NCI-H1694 treated with DMSO at 0.1 percent for 48 hours (cell line): Measurements from ENCODE around the gene LRP1.
A peak's percentile ranks its signal among the peaks of the same experiment; 100 is the strongest.
"Not testable (repeated sequence)": the region's sequence is repeated elsewhere in the genome, so short reads cannot be mapped to it uniquely, and the experiment has no call there.

Experiments used
- DNase-seq: peaks from one replicate; lab custom pipeline; 2025; lab: John Stamatoyannopoulos, UW

The LRP1 gene

DNA sequence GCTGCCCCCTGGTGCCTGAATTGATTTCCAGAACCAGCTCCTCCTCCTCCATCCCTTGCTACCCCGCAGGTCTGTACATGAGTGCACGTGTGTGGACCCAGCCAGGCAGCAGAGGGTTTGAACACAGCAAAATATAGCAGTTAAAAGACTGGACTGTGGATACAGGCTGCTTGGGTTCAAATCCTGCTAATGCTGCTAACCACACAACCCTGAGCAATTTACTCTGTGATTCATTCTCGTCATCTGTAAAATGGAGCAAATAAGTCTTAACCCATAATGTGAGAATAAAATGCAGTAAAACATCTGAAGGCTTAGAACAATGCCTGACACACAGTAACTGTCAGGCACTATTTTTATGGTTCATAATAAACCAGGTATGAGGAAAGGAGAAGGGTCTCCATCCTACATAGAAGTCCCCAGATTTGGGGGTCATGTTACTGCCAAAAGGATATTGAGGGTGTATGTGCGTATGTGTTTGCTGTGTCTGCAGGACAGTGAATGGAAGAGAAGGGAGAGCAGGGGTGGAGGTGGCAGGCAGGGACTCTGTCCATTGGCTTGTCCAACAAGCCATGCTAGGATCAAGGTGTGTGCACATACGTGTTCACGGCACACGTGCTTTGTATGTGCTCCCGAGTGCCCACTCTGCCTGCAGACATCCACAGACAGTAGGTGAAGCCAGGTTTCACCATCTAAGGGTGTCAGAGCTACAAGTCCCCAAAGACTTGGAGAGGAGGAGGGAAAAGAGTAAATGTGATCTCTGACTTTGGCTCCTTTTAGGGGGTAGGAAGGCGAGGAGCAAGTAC, 15.6 kb upstream of the LRP1 start:
- DNase-seq = no peak

DNA sequence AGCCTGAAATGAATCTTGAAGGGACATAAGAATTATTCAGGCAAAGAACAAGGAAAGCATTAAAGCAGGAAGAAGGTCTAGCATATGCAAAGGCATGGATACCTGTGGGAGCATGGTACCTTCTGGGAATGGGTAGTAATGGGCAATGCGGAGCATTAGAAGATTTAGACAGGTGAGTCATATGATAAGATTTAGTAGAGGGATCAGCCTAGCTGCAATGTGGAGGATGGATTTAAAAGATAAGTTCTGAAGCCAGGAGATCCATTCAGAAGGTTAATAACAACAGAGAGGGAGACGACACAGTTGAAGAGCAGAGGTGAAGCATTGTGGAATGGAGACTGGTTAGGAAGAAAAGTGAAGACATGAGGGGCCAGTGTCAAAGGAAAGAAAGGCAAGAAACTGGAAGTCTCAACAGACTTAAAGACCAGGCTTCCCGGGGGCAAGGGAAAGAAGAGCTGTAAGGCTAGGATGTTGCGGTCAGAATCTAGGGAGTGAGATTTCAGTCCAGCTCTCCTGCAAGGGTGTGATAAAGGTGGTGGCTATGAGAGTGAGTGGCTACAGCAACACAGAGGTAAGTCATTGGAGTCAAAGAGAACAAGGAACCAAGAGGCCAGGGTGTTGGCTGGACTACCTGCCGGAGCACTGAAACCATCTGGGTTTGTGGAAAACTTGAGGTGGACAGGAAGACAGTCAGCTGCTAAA, 11.6 kb upstream of the LRP1 start:
- DNase-seq = no peak

DNA sequence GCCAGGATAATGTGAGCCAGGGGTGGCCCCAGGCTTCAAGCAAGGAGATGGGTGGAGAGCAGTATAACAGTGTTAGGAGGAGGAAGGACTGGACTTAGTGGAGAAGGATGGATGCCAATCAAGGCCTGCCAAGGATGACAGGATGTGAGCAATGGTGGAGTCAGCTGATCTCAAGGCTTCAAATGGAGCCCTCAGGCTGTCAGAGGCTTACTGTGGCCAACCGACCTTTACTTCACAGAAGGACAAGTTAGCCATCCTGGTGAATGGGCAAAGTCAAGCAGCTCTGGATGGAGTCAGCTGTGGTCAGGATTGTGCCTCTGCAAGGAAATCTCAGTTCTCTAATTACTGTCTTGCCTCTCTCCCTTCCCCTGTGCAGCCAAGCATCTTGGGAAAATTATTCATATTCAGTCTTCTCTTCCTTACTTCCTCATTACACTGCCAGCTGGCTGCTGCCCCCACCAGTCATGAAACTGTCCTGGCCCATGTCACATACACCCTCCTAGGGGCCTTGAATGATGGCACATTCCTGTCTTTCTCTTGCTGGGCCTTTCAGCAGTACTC, 9.5 kb upstream of the LRP1 start:
- no peak for DNase-seq

DNA sequence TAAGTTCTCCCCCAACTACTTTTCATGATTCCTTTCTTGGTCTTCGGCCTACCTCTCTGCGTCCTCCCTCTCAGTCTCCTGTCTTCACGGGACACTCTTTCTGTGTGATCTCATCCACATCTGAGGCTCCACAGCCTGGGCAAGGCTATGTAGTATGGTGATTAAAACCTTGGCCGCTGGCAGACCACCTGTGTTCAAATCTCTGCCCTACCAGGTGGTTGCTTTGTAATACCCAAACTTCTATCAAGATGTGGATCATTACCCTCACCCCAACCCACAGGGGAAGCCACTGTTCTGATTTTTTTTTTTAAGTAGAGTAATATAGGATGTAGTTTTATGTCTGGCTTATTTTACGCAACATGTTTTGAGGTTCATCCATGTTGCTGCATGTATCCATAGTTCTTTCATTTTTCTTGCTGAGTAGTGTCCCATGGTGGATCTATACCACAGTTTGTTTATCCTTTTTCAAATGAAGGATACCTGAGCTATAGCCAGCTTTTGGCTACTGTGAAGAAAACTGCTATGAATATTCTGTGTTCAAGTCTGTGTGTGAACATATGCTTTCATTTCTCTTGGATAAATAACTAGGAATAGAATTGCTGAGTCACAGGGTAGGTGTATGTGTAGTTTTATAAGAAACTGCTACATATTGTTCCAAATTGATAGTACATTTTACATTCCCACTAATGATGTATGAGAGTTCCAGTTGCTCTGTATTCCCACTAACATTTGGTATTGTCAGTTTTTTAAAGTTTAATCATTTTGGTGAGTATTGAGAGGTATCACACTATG, 8.8 kb upstream of the LRP1 start:
- no peak for DNase-seq

DNA sequence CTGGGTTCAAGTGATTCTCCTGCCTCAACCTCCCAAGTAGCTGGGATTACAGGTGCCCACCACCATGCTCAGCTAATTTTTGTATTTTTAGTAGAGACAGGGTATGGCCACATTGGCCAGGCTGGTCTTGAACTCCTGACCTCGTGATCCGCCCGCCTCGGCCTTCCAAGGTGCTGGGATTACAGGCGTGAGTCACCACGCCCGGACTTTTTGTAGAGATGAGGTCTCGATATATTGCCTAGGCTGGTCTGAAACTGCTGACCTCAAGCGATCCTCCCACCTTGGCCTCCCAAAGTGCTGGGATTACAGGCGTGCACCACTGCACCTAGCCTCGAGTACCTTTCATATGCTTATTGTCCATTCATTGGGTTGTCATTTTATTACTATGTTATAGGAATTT, 7.6 kb upstream of the LRP1 start:
- not testable (repeated sequence) for DNase-seq

DNA sequence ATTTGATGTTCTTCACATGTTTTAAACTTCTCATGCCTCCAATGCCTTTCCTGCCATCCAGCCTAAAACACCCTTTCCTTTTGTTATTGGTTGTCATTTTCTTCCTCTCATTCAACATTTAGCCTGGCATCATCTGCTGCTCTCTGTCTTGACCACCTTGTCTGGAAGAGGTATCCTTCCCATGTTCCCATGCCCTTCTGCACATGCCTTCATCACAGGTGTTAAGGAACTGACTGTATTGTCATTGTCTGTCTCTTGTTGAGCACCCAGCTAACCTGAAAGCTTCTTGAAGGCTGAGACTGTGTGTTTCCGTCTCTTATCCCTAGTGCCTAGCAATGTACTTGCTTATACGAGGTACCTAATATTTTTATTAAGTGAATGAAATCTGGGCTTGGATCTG, 4.5 kb upstream of the LRP1 start:
- DNase-seq = no peak

- DNase-seq = peak; percentile 59
Measured at GRCh38 chr12:57124261-57124877, 3.9 kb upstream of the LRP1 start.

DNA sequence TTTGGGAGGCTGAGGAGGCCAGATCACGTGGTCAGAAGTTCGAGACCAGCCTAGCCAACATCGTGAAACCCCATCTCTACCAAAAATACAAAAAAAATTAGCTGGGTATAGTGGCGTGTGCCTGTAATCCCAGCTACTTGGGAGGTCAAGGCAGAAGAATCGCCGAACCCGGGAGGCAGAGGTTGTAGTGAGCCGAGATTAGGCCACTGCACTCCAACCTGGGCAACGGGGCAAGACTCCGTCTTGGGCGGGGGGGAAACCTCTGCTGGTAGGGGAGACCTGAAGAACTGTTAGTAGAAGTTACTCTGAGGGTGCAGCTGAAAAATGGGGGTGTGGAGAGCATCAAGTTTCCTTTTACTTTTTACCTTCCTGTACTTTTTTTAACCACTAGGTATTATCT, 2.2 kb upstream of the LRP1 start:
- no peak for DNase-seq

- DNase-seq = peak; percentile 13
Measured at GRCh38 chr12:57126561-57126960, 1.7 kb upstream of the LRP1 start.

DNA sequence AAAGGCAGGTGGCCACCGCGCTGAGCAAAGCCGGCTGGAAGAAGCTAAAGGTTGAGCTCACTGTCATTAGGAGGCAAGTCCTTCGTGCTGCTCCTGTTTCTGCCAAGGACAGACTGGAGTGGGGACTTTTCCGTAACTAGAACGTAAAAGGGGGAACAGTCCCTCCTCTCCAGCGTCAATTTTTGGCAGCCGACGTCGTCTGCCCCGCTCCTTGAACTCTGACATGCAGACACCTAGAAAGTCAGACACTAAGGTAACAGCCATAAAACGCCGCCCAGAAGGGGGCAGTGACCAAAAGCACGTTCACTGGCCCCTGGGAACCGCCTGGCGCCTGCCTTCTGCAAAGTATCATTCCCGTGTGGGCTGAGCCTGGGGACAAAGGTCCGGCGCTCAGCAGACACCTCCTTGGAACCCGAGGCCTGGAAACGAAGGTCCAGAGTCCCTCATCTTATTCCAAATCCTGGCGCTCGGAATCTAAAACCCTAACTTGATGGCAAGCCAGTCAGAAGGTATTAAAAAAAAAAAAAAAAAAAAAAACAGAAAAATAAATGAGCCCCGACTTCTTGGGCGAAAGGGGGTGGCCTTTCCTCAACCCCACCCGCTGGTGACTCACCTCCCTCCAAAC, 1.1 kb upstream of the LRP1 start:
- no peak for DNase-seq

- no peak for DNase-seq
Measured at GRCh38 chr12:57128519-57129247, 400 bp downstream of the LRP1 start.

DNA sequence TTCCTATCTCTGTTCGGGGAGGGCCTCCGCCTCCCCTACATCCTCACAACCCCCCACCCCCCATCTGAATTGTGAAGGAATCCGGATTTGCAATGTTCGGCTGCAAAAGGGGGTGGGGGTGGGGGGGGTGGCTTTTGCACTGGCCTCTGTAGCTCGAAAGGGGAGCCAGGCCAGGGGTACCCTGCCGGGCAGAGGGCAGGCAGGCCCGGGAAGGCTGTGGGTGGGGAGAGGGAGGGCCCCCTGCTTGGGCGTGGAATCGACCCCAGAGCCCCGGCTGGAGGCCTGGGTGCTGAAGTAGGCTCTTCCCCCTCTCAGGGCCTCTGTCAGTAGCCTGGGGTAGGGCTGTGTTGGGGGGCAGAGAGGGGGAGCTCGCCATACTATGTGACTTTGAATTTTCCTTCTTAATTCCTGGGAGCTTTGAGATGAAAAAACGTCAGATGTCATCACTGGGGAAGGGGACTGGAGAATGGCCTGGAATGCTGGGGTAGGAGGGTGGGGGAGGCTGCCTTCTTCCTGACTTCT, 1.1 kb downstream of the LRP1 start:
- no peak for DNase-seq

DNA sequence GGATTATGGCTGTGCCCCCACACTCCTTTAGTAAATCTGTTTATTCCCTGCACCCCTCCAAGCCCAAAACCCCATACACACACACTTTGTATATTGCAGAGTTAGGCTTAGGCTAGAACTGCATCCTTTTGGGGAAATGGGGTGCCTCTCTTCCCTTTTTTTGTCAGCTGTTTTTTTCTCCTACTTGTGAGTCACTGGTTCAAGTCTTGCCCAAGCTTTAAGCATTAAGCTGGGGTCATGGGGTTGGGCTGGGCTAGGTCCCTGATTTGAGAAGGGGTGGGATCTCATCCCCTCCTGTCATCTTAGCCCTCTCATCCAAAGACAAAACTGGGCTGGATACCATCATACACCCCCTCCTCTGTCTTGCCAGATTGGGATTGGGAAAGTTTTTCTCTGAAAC, 1.6 kb downstream of the LRP1 start:
- no peak for DNase-seq

GRCh38 chr12:57130941-57131340, 2.7 kb downstream of the LRP1 start:
- no peak for DNase-seq

GRCh38 chr12:57131896-57132744, 3.8 kb downstream of the LRP1 start:
- DNase-seq = no peak

DNA sequence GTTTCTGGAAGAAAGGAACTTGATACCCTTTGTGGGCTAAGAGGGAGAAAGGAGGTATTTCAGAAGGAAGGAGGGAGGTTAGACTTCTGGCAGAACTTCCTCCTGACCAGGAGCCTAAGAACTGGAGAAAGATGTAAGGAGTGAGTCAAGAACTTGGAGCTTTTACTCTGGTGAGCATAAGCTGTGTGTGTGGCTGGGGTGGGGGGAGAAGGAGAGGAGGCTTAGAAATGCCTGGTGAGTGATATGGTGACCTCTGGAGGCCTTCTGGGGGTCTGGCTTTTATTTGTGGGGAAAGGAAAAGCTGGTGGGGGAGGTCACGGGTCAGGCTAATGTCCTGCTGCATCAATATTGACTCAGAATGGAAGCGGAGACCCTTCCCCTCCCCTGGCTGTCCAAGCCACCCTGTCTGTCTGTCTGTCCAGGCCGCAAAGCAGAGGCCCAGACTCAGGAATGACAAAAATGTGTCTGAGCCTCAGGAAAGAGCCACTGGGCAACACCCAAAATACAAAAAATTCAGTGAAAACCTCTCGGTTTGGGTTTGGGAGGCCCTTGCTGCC, 4.8 kb downstream of the LRP1 start:
- no peak for DNase-seq

DNA sequence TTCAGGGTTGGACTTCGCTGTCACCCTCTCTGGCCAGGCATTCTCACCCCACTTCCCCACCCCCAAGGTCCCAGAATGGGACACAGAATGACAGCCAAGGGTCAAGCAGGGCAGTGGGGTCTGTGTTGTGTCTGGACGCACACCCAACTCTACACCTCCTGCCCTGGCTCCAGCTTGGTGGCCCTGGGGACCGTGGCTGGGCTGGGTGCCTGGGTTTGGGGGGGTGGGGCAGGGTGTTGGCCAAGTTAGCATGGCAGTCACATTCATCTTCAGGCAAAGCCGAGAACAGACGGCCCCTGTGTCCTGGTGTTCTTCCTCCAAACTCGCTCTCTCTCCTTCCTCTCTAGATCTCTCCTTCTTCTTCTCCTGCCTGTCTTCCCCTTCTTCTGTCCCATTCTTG, 5.6 kb downstream of the LRP1 start:
- no peak for DNase-seq

DNA sequence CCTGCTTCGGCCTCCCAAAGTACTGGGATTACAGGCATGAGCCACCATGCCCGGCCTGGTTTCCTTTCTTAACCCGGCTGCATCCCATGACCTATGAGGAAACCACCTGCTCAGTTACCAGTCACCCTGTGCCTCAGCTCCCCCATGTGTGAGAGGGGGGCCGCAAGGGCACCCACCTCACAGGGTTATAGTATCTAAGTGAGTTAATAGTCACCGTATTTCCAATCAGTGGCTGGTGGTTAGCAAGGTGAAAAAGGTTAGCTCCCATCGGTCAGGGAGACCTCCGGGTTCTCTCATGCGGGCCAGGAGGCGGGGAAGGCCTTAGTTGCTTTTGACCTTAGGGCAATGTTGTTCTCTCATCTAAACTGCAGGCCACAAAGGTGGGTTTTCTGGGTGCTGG, 6.7 kb downstream of the LRP1 start:
- no peak for DNase-seq

- no peak for DNase-seq
Measured at GRCh38 chr12:57135527-57136326, 7.4 kb downstream of the LRP1 start.
